Measurements from ENCODE around the gene DDB1. TPM values are rescaled to one million over a fixed set of nuclear protein-coding genes. Genes with fewer than 3 reads are reported as not detected.

The DDB1 gene
- total RNA-seq, 4 donors from 2014 or later: 102 to 164 (median 118) TPM

DNA sequence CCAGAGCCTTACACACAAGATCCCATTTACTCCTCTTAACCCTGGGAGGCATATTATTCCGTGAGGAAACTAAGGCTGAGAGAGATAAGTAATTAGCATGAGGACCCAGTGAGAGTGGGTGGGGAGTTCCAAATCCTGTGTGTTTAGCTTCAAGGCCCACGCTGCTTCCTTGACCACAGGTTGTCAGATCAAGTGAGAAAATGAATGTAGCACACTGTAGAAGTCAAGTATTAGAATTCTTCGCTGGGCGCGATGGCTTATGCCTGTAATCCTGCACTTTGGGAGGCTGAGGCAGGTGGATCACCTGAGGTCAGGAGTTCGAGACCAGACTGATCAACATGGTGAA lies 25.0 kb upstream of the DDB1 start:
- H3K36me3 ChIP-seq: peaks cover 20 to 37% (median 29%) of the 10 kb centered on the region in 4 donors
- no peak overlapping the region for H3K4me3 ChIP-seq
- WGBS: 96% methylated on average over 6 of the region's 6 CpGs
- intact Hi-C loops (cut with DNase I): no loop called here
- H3K27ac ChIP-seq (replicated peaks in 1 of 4): no peak overlapping the region
- no peaks in the 10 kb centered on the region for H3K9me3 ChIP-seq
- DNase-seq (ENCODE audit: extremely low spot score): no peak
- H3K4me1 ChIP-seq: peaks cover 22 to 30% (median 27%) of the 10 kb centered on the region in 4 donors
- TF ChIP-seq POLR2A (IDR thresholded peaks at IDR 0.05; ENCODE audit: low read depth) (no peak), EP300 (IDR thresholded peaks at IDR 0.05) (no peak), POLR2AphosphoS5 (IDR thresholded peaks at IDR 0.05) (no peak)
- TF ChIP-seq, protein P1, sequence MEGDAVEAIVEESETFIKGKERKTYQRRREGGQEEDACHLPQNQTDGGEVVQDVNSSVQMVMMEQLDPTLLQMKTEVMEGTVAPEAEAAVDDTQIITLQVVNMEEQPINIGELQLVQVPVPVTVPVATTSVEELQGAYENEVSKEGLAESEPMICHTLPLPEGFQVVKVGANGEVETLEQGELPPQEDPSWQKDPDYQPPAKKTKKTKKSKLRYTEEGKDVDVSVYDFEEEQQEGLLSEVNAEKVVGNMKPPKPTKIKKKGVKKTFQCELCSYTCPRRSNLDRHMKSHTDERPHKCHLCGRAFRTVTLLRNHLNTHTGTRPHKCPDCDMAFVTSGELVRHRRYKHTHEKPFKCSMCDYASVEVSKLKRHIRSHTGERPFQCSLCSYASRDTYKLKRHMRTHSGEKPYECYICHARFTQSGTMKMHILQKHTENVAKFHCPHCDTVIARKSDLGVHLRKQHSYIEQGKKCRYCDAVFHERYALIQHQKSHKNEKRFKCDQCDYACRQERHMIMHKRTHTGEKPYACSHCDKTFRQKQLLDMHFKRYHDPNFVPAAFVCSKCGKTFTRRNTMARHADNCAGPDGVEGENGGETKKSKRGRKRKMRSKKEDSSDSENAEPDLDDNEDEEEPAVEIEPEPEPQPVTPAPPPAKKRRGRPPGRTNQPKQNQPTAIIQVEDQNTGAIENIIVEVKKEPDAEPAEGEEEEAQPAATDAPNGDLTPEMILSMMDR (IDR thresholded peaks at IDR 0.05): no peak
- H3K27me3 ChIP-seq: no peaks in the 10 kb centered on the region

DNA sequence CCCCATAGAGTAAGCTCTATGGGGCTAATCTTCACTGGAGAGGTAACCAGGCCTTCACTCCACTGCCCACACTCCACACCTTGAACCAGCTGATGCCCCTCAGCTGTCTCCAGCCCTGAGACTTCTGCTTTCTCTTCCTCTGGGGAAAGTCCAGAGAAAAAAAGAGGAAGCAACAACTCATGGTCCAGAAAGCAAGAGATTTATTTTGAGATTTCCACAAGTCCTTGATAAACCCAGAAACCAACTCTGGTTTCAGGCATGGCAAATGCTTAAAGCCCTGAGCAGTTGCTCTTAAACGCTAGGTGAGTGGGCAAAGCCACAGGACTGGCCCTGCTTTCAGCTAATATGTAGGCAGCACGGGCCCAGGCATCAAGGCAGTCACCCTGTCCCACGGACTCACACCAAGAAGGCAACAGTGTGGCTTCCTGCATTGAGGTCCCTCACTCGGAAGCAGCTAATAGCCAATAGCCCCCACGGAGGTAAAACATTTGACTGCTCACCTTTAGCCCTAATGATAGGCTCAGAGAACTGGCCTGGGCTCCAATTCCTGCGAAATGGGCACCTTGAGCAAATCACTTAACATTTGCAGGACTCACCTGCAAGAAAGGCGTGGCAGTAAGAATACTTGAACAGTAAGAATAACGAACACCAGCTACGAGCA lies 24.5 kb upstream of the DDB1 start:
- TF ChIP-seq POLR2A (IDR thresholded peaks at IDR 0.05; ENCODE audit: low read depth): no peak
- TF ChIP-seq EP300 (IDR thresholded peaks at IDR 0.05): no peak
- TF ChIP-seq, protein P1 (IDR thresholded peaks at IDR 0.05): no peak
- Histone ChIP-seq H3K27ac (replicated peaks in 1 of 4) (no peak overlapping the region), H3K4me1 (peaks cover 19 to 26% (median 23%) of the 10 kb centered on the region in 4 donors), H3K36me3 (peaks cover 23 to 42% (median 34%) of the 10 kb centered on the region in 4 donors), H3K27me3 (no peaks in the 10 kb centered on the region), H3K4me3 (no peak overlapping the region), H3K9me3 (no peaks in the 10 kb centered on the region)
- WGBS: 83% methylated on average over 9 of the region's 9 CpGs
- intact Hi-C loops (cut with DNase I): no loop called here
- no peak for DNase-seq (ENCODE audit: extremely low spot score)

DNA sequence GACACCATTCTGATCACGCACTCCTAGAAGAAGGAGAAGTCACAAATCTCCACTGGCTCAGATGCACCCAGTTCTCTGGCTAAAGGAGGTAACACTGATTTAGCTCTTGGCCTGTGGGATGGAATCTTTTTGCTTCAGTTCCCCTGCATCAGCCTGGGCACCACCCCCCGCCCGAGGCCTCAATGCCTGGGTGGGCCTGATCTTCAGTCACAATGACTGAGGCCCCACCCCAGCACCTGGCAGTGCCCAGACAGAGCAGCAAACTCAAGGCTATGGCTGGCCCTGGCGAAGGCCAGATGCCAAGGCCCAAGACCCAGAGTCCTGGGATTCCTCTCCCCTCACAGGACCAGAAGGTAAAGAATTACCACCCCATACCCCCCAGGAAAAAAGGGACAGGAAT lies 23.8 kb upstream of the DDB1 start:
- no peak overlapping the region for H3K27ac ChIP-seq (replicated peaks in 1 of 4)
- intact Hi-C loops (cut with DNase I): no loop called here
- no peak overlapping the region for H3K4me3 ChIP-seq
- H3K9me3 ChIP-seq: no peaks in the 10 kb centered on the region
- H3K27me3 ChIP-seq: no peaks in the 10 kb centered on the region
- WGBS: no CpG with 5 or more reads among the region's 4 CpGs
- TF ChIP-seq, protein P1 (IDR thresholded peaks at IDR 0.05): no peak
- TF ChIP-seq POLR2A (IDR thresholded peaks at IDR 0.05; ENCODE audit: low read depth) (no peak), POLR2AphosphoS5 (IDR thresholded peaks at IDR 0.05) (no peak), EP300 (IDR thresholded peaks at IDR 0.05) (no peak)
- no peak for DNase-seq (ENCODE audit: extremely low spot score)
- H3K36me3 ChIP-seq: peaks cover 29 to 49% (median 41%) of the 10 kb centered on the region in 4 donors
- peaks cover 19 to 26% (median 23%) of the 10 kb centered on the region in 4 donors for H3K4me1 ChIP-seq

DNA sequence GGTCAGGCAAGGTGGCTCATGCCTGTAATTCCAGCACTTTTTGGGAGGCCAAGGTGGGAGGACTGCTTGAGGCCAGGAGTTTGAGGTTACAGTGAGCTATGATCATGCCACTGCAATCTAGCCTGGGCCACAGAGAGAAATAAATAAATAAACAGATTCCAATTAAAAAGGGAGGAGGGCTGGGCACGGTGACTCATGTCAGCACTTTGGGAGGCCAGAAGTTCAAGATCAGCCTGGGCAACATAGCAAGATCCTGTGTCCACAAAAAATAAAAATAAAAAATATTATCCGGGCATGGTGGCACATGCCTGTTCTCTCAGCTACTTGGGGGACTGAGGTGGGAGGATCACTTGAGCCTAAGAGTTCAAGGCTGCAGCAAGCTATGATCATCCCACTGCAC lies 21.3 kb upstream of the DDB1 start:
- Histone ChIP-seq H3K4me1 (peaks cover 0 to 10% (median 1%) of the 10 kb centered on the region in 4 donors), H3K4me3 (no peak overlapping the region), H3K27me3 (no peaks in the 10 kb centered on the region), H3K36me3 (peaks cover 47 to 74% (median 64%) of the 10 kb centered on the region in 4 donors), H3K27ac (replicated peaks in 1 of 4) (no peak overlapping the region), H3K9me3 (no peaks in the 10 kb centered on the region)
- TF ChIP-seq, protein P1 (IDR thresholded peaks at IDR 0.05): no peak
- no peak for TF ChIP-seq EP300 (IDR thresholded peaks at IDR 0.05)
- TF ChIP-seq POLR2AphosphoS5 (IDR thresholded peaks at IDR 0.05): no peak
- intact Hi-C loops (cut with DNase I): no loop called here
- no peak for DNase-seq (ENCODE audit: extremely low spot score)
- WGBS: 84% methylated on average over 2 of the region's 2 CpGs

Data from esophagus muscularis mucosa (tissue), 4 donors.